ENCODE measurements around the gene CALHM4. TPM values are rescaled to one million over a fixed set of nuclear protein-coding genes. Genes with fewer than 3 reads are reported as not detected.

CALHM4 gene
- total RNA-seq, 3 donors from 2014 or later (not counting 1 experiment from before 2014, with no cell fraction given), result not detected

- Mint-ChIP-seq H3K27me3 (ENCODE audit: low read depth in 2 of 2) (peaks cover 35 to 41% of the 10 kb centered on the region in 2 donors), H3K36me3 (no peaks in the 10 kb centered on the region)
- intact Hi-C loops (cut with micrococcal nuclease), result loop anchor here (5.0 kb wide), 1 partner anchor 345 kb away; no protein-coding TSS in a partner anchor
Measured at GRCh38 chr6:116562614-116563013, 9.1 kb downstream of the CALHM4 start.

GRCh38 chr6:116563830-116564229 lies 10.3 kb downstream of the CALHM4 start:
- ATAC-seq (no peak), DNase-seq (no peak)
- intact Hi-C loops (cut with micrococcal nuclease), result loop anchor here (5.0 kb wide), 1 partner anchor 347 kb away; no protein-coding TSS in a partner anchor
- no peak for TF ChIP-seq CTCF (IDR thresholded peaks at IDR 0.05)
- no peak overlapping the region for H3K27ac Mint-ChIP-seq
- 92% methylated on average over 9 of the region's 9 CpGs for WGBS (ENCODE audit: insufficient coverage)
- Histone ChIP-seq H3K4me3 (ENCODE audit: low read length) (no peak overlapping the region), H3K27ac (ENCODE audit: low read length) (no peak overlapping the region), H3K36me3 (ENCODE audit: control insufficient read depth, insufficient read depth, low read length) (no peaks in the 10 kb centered on the region), H3K9me3 (ENCODE audit: control insufficient read depth, insufficient read depth, low read length) (no peaks in the 10 kb centered on the region), H3K27me3 (ENCODE audit: control insufficient read depth, insufficient read depth, low read length) (peaks cover 10% of the 10 kb centered on the region), H3K4me1 (ENCODE audit: control insufficient read depth, insufficient read depth, low read length) (peaks cover 8% of the 10 kb centered on the region)
- H3K4me3 Mint-ChIP-seq, result no peak overlapping the region
- peaks cover 35 to 41% of the 10 kb centered on the region in 2 donors for H3K27me3 Mint-ChIP-seq (ENCODE audit: low read depth in 2 of 2)
- no peaks in the 10 kb centered on the region for H3K4me1 Mint-ChIP-seq
- no peaks in the 10 kb centered on the region for H3K9me3 Mint-ChIP-seq
- no peaks in the 10 kb centered on the region for H3K36me3 Mint-ChIP-seq

More at GRCh38 chr6:116562614-116563013, 9.1 kb downstream of the CALHM4 start:
- ATAC-seq, result no peak
- H3K36me3 ChIP-seq (ENCODE audit: control insufficient read depth, insufficient read depth, low read length), result no peaks in the 10 kb centered on the region
- Mint-ChIP-seq H3K9me3 (no peaks in the 10 kb centered on the region), H3K4me1 (no peaks in the 10 kb centered on the region), H3K4me3 (no peak overlapping the region), H3K27ac (no peak overlapping the region)
- H3K9me3 ChIP-seq (ENCODE audit: control insufficient read depth, insufficient read depth, low read length), result no peaks in the 10 kb centered on the region
- no peak for TF ChIP-seq CTCF (IDR thresholded peaks at IDR 0.05)
- peaks cover 8% of the 10 kb centered on the region for H3K4me1 ChIP-seq (ENCODE audit: control insufficient read depth, insufficient read depth, low read length)
- no peak for DNase-seq
- H3K4me3 ChIP-seq (ENCODE audit: low read length), result no peak overlapping the region
- no peak overlapping the region for H3K27ac ChIP-seq (ENCODE audit: low read length)
- peaks cover 10% of the 10 kb centered on the region for H3K27me3 ChIP-seq (ENCODE audit: control insufficient read depth, insufficient read depth, low read length)
- WGBS (ENCODE audit: insufficient coverage), result 88% methylated on average over 3 of the region's 3 CpGs

- no peak overlapping the region for H3K27ac ChIP-seq (ENCODE audit: low read length)
- DNase-seq (no peak), ATAC-seq (no peak)
- Mint-ChIP-seq H3K27ac (no peak overlapping the region), H3K4me3 (no peak overlapping the region), H3K36me3 (no peaks in the 10 kb centered on the region), H3K4me1 (no peaks in the 10 kb centered on the region), H3K9me3 (no peaks in the 10 kb centered on the region), H3K27me3 (ENCODE audit: low read depth in 2 of 2) (peaks cover 35 to 41% of the 10 kb centered on the region in 2 donors)
- TF ChIP-seq CTCF (IDR thresholded peaks at IDR 0.05), result no peak
- WGBS (ENCODE audit: insufficient coverage), result 84% methylated on average over 6 of the region's 7 CpGs
- H3K36me3 ChIP-seq (ENCODE audit: control insufficient read depth, insufficient read depth, low read length), result no peaks in the 10 kb centered on the region
- intact Hi-C loops (cut with micrococcal nuclease), result loop anchor here (5.0 kb wide), 1 partner anchor 347 kb away; no protein-coding TSS in a partner anchor
- peaks cover 10% of the 10 kb centered on the region for H3K27me3 ChIP-seq (ENCODE audit: control insufficient read depth, insufficient read depth, low read length)
- no peaks in the 10 kb centered on the region for H3K9me3 ChIP-seq (ENCODE audit: control insufficient read depth, insufficient read depth, low read length)
- H3K4me3 ChIP-seq (ENCODE audit: low read length), result no peak overlapping the region
- H3K4me1 ChIP-seq (ENCODE audit: control insufficient read depth, insufficient read depth, low read length), result peaks cover 8% of the 10 kb centered on the region
Measured at GRCh38 chr6:116564311-116564710, 10.8 kb downstream of the CALHM4 start.

Measured in natural killer cell (primary cell).